CD8-positive, alpha-beta memory T cell (primary cell): ENCODE measurements around the gene SHISA7. TPM values are rescaled to one million over a fixed set of nuclear protein-coding genes. Genes with fewer than 3 reads are reported as not detected.
"Not testable (repeated sequence)": the region's sequence is repeated elsewhere in the genome, so short reads cannot be mapped to it uniquely, and the experiment has no call there.

ENCODE experiments used
- CTCF ChIA-PET: fragments of 350-600 bp; sonication (Branson Sonifier 250); formaldehyde crosslinking; loops from one replicate; lab custom pipeline; 2021; ENCODE audit warnings: antibody characterized with exemption; lab: Charles Lee
- POLR2A ChIA-PET: fragments of 350-600 bp; sonication (Branson Sonifier 250); formaldehyde crosslinking; loops from one replicate; lab custom pipeline; 2021; ENCODE audit warnings: antibody characterized with exemption; lab: Charles Lee
- DNase-seq, 5 donors: peaks; one replicate each; pipeline versions ENCODE4 v3.0.0 to v3.0.0-alpha.2; 2020 to 2022; ENCODE audit warnings: mixed read lengths in 1 of 5
- H3K27ac ChIP-seq: one replicate; pipeline ENCODE4 v1.7.0; 2013; ENCODE audit warnings: low read depth, mild to moderate bottlenecking, low read length, moderate library complexity
- H3K27me3 ChIP-seq: 2 replicates; pipeline ENCODE4 v1.7.0; 2013; ENCODE audit warnings: low read length, mild to moderate bottlenecking; ENCODE audit not compliant: insufficient read depth, poor library complexity, severe bottlenecking
- H3K36me3 ChIP-seq: 2 replicates; pipeline ENCODE4 v1.7.0; 2013; ENCODE audit warnings: mild to moderate bottlenecking, low read length, moderate library complexity; ENCODE audit not compliant: insufficient read depth
- H3K4me1 ChIP-seq: 2 replicates; pipeline ENCODE4 v1.7.0; 2013; ENCODE audit warnings: mild to moderate bottlenecking, low read length, moderate library complexity; ENCODE audit not compliant: insufficient read depth
- H3K4me3 ChIP-seq: 2 replicates; pipeline ENCODE4 v1.7.0; 2013; ENCODE audit warnings: mild to moderate bottlenecking, low read length
- H3K9me3 ChIP-seq: 2 replicates; pipeline ENCODE4 v1.7.0; 2013; ENCODE audit warnings: mild to moderate bottlenecking, low read length
- H3K27ac Mint-ChIP-seq, 8 donors: one replicate each; pipeline ENCODE4 v1.8.0; 2020 to 2021; ENCODE audit warnings: mixed read lengths in 8 of 8, mild to moderate bottlenecking in 6 of 8, inconsistent platforms in 3 of 8, moderate library complexity in 3 of 8
- H3K27me3 Mint-ChIP-seq, 2 donors: one replicate each; pipeline ENCODE4 v1.8.0; 2020 to 2021; ENCODE audit warnings: mixed read lengths in 2 of 2, mild to moderate bottlenecking in 1 of 2, moderate library complexity in 1 of 2
- H3K36me3 Mint-ChIP-seq, 3 donors: one replicate each; pipeline ENCODE4 v1.8.0; 2020 to 2021; ENCODE audit warnings: mixed read lengths in 3 of 3, inconsistent platforms in 1 of 3, mild to moderate bottlenecking in 1 of 3
- H3K4me1 Mint-ChIP-seq, 3 donors: one replicate each; pipeline ENCODE4 v1.8.0; 2020 to 2021; ENCODE audit warnings: mixed read lengths in 3 of 3, inconsistent platforms in 1 of 3, mild to moderate bottlenecking in 1 of 3
- H3K4me3 Mint-ChIP-seq, 7 donors: one replicate each; pipeline ENCODE4 v1.8.0; 2020 to 2021; ENCODE audit warnings: mixed read lengths in 7 of 7, mild to moderate bottlenecking in 6 of 7, moderate library complexity in 4 of 7, inconsistent platforms in 2 of 7
- H3K9me3 Mint-ChIP-seq, 5 donors: one replicate each; pipeline ENCODE4 v1.8.0; 2020 to 2022; ENCODE audit warnings: mixed read lengths in 5 of 5, mild to moderate bottlenecking in 3 of 5, moderate library complexity in 2 of 5, inconsistent platforms in 1 of 5
- polyA plus RNA-seq: library from polyadenylated mRNA; unstranded; fragments of 300-500 nt; fragmentation: Illumina TruSeq; gene quantifications from one replicate; pipeline ENCODE4 v1.2.3, GENCODE V29; 2021
- total RNA-seq, 2 experiments: library from RNA; stranded (reverse); gene quantifications; one replicate each; pipeline ENCODE4 v1.2.3, GENCODE V29; 2021

The SHISA7 gene
- total and polyA plus RNA-seq, 3 experiments from 2014 or later = not detected

GRCh38 chr19:55423225-55424005 lies 19.7 kb downstream of the SHISA7 start:
- H3K4me3 ChIP-seq = no peak overlapping the region
- peaks cover 20% of the 10 kb centered on the region for H3K4me1 ChIP-seq
- Mint-ChIP-seq H3K36me3 (peaks cover 0 to 2% (median 0%) of the 10 kb centered on the region in 3 donors), H3K4me1 (peaks cover 6 to 22% (median 20%) of the 10 kb centered on the region in 3 donors), H3K9me3 (no peaks in the 10 kb centered on the region), H3K27ac (peak overlapping the region in 1 of 8 donors; percentile 66), H3K4me3 (no peak overlapping the region), H3K27me3 (peaks cover 20 to 31% of the 10 kb centered on the region in 2 donors)
- no peaks in the 10 kb centered on the region for H3K9me3 ChIP-seq
- no peak overlapping the region for H3K27ac ChIP-seq
- POLR2A ChIA-PET = no interaction called here
- CTCF ChIA-PET = no interaction called here
- peaks cover 2% of the 10 kb centered on the region for H3K27me3 ChIP-seq
- H3K36me3 ChIP-seq = no peaks in the 10 kb centered on the region
- no peak for DNase-seq

GRCh38 chr19:55421281-55421680 lies 21.8 kb downstream of the SHISA7 start:
- H3K4me3 ChIP-seq, H3K36me3 ChIP-seq, H3K27me3 ChIP-seq, H3K36me3 Mint-ChIP-seq, H3K9me3 Mint-ChIP-seq, H3K9me3 ChIP-seq, H3K27ac ChIP-seq: not testable (repeated sequence)
- peak in 4 of 5 donors; percentile 23 to 70 (median 50) for DNase-seq
- H3K4me1 ChIP-seq = peaks cover 26% of the 10 kb centered on the region
- ChIA-PET CTCF (interaction anchor here (0.7 kb wide), 1 partner anchor 187 kb away, joined by 6 read pairs; no protein-coding TSS in a partner anchor), POLR2A (interaction anchor here (0.6 kb wide), 1 partner anchor 203 kb away, joined by 6 read pairs; the partner anchor contains the start of gene ZNF784)
- Mint-ChIP-seq H3K4me1 (peaks cover 6 to 25% (median 22%) of the 10 kb centered on the region in 3 donors), H3K4me3 (peak overlapping the region in 5 of 7 donors; percentile 23 to 57 (median 39)), H3K27me3 (peaks cover 18 to 27% of the 10 kb centered on the region in 2 donors), H3K27ac (peak overlapping the region in 6 of 8 donors; percentile 40 to 79 (median 66))

GRCh38 chr19:55419624-55420236 lies 23.4 kb downstream of the SHISA7 start:
- Histone ChIP-seq H3K4me1 (peaks cover 26% of the 10 kb centered on the region), H3K9me3 (no peaks in the 10 kb centered on the region), H3K27ac (no peak overlapping the region), H3K27me3 (no peaks in the 10 kb centered on the region), H3K36me3 (no peaks in the 10 kb centered on the region), H3K4me3 (no peak overlapping the region)
- H3K9me3 Mint-ChIP-seq = no peaks in the 10 kb centered on the region
- CTCF ChIA-PET = interaction anchor here (1.2 to 3.2 kb wide), 3 partner anchors 127 to 278 kb away, joined by 3 to 14 read pairs (median 5); no protein-coding TSS in a partner anchor
- H3K27me3 Mint-ChIP-seq = peaks cover 12 to 19% of the 10 kb centered on the region in 2 donors
- POLR2A ChIA-PET = no interaction called here
- peaks cover 0 to under 1% (median 0%) of the 10 kb centered on the region in 3 donors for H3K36me3 Mint-ChIP-seq
- no peak for DNase-seq
- H3K4me3 Mint-ChIP-seq = no peak overlapping the region
- H3K27ac Mint-ChIP-seq = no peak overlapping the region
- H3K4me1 Mint-ChIP-seq = peaks cover 6 to 25% (median 22%) of the 10 kb centered on the region in 3 donors

GRCh38 chr19:55419103-55419502 lies 24.0 kb downstream of the SHISA7 start:
- Histone ChIP-seq H3K27me3 (no peaks in the 10 kb centered on the region), H3K27ac (no peak overlapping the region), H3K9me3 (no peaks in the 10 kb centered on the region), H3K4me1 (peaks cover 26% of the 10 kb centered on the region), H3K36me3 (no peaks in the 10 kb centered on the region), H3K4me3 (no peak overlapping the region)
- Mint-ChIP-seq H3K4me3 (no peak overlapping the region), H3K27ac (no peak overlapping the region), H3K4me1 (peaks cover 6 to 25% (median 22%) of the 10 kb centered on the region in 3 donors), H3K9me3 (no peaks in the 10 kb centered on the region), H3K27me3 (peaks cover 9 to 13% of the 10 kb centered on the region in 2 donors), H3K36me3 (no peaks in the 10 kb centered on the region)
- ChIA-PET CTCF (interaction anchor here (0.8 to 3.2 kb wide), 8 partner anchors 10 to 277 kb away, joined by 3 to 14 read pairs (median 4); no protein-coding TSS in a partner anchor), POLR2A (interaction anchor here (0.7 kb wide), 1 partner anchor 127 kb away, joined by 5 read pairs; no protein-coding TSS in a partner anchor)
- DNase-seq = no peak

- DNase-seq = peak; percentile 29 to 70 (median 42)
- CTCF ChIA-PET = interaction anchor here (0.6 to 3.2 kb wide), 10 partner anchors 9 to 283 kb away, joined by 3 to 14 read pairs (median 4); no protein-coding TSS in a partner anchor
- no peak overlapping the region for H3K27ac ChIP-seq
- H3K4me1 ChIP-seq = peaks cover 26% of the 10 kb centered on the region
- no peaks in the 10 kb centered on the region for H3K9me3 ChIP-seq
- Mint-ChIP-seq H3K27ac (peak overlapping the region in 2 of 8 donors; percentile 7 to 77), H3K36me3 (no peaks in the 10 kb centered on the region), H3K27me3 (peaks cover 2 to 13% of the 10 kb centered on the region in 2 donors), H3K4me3 (no peak overlapping the region), H3K4me1 (peaks cover 6 to 25% (median 22%) of the 10 kb centered on the region in 3 donors), H3K9me3 (no peaks in the 10 kb centered on the region)
- no peaks in the 10 kb centered on the region for H3K36me3 ChIP-seq
- no peak overlapping the region for H3K4me3 ChIP-seq
- no peaks in the 10 kb centered on the region for H3K27me3 ChIP-seq
- POLR2A ChIA-PET = interaction anchor here (0.5 to 0.7 kb wide), 2 partner anchors 126 to 277 kb away, joined by 3 to 5 read pairs; no protein-coding TSS in a partner anchor
Measured at GRCh38 chr19:55418185-55418584, 24.9 kb downstream of the SHISA7 start.

GRCh38 chr19:55410168-55410567 lies 32.9 kb downstream of the SHISA7 start:
- CTCF ChIA-PET = no interaction called here
- no peak for DNase-seq

GRCh38 chr19:55409179-55409578 lies 33.9 kb downstream of the SHISA7 start:
- Mint-ChIP-seq H3K27ac (peak overlapping the region; percentile 70 to 100 (median 98)), H3K4me3 (peak overlapping the region in 6 of 7 donors; percentile 49 to 89 (median 70)), H3K4me1 (peaks cover 27 to 38% (median 33%) of the 10 kb centered on the region in 3 donors), H3K36me3 (peaks cover 7 to 27% (median 22%) of the 10 kb centered on the region in 3 donors)
- not testable (repeated sequence) for H3K4me3 ChIP-seq, H3K9me3 ChIP-seq, H3K9me3 Mint-ChIP-seq, H3K36me3 ChIP-seq, H3K27me3 Mint-ChIP-seq, H3K27ac ChIP-seq, DNase-seq, H3K27me3 ChIP-seq
- ChIA-PET CTCF (interaction anchor here (1.2 to 1.6 kb wide), 3 partner anchors 9 to 58 kb away, joined by 3 to 5 read pairs (median 5); no protein-coding TSS in a partner anchor), POLR2A (interaction anchor here (0.6 to 1.7 kb wide), 3 partner anchors 67 to 230 kb away, joined by 4 to 6 read pairs (median 4); partner anchors contain the start of genes KMT5C and ZNF628)
- peaks cover 22% of the 10 kb centered on the region for H3K4me1 ChIP-seq

More at GRCh38 chr19:55410168-55410567, 32.9 kb downstream of the SHISA7 start:
- no peak overlapping the region for H3K27ac ChIP-seq
- peaks cover 2% of the 10 kb centered on the region in 2 donors for H3K27me3 Mint-ChIP-seq
- H3K27ac Mint-ChIP-seq = peak overlapping the region in 2 of 8 donors; percentile 80 to 99
- peaks cover 7 to 22% (median 22%) of the 10 kb centered on the region in 3 donors for H3K36me3 Mint-ChIP-seq
- peaks cover 0 to 4% (median 0%) of the 10 kb centered on the region in 5 donors for H3K9me3 Mint-ChIP-seq
- peaks cover 22% of the 10 kb centered on the region for H3K4me1 ChIP-seq
- H3K4me3 Mint-ChIP-seq = peak overlapping the region in 4 of 7 donors; percentile 15 to 82 (median 42)
- H3K9me3 ChIP-seq = no peaks in the 10 kb centered on the region
- H3K4me3 ChIP-seq = no peak overlapping the region
- H3K4me1 Mint-ChIP-seq = peaks cover 27 to 38% (median 33%) of the 10 kb centered on the region in 3 donors
- no peaks in the 10 kb centered on the region for H3K36me3 ChIP-seq
- POLR2A ChIA-PET = no interaction called here
- no peaks in the 10 kb centered on the region for H3K27me3 ChIP-seq
